GM18951 (cell line): ENCODE measurements around the gene PDE2A.
"Not testable (repeated sequence)": the region's sequence is repeated elsewhere in the genome, so short reads cannot be mapped to it uniquely, and the experiment has no call there.

Experiments
- POLR2A ChIP-seq: IDR thresholded peaks from 4 replicates; pipeline ENCODE4 v1.6.1; 2011; ENCODE audit warnings: mild to moderate bottlenecking; ENCODE audit not compliant: insufficient read length, insufficient read depth; ENCODE audit errors: extremely low read depth
- in situ Hi-C: fragments of 300-500 bp; cut with MboI; formaldehyde crosslinking; loops from one replicate; pipeline ENCODE4 v1.12.0; 2022; ENCODE audit warnings: low sequenced_read_pairs, mixed read lengths, inconsistent platforms; ENCODE audit not compliant: unreplicated experiment

PDE2A gene

GRCh38 chr11:72556433-72556832, 117.8 kb downstream of the PDE2A start:
- no peak for TF ChIP-seq POLR2A
- in situ Hi-C loops: no loop called here

- in situ Hi-C loops: not testable (repeated sequence)
Observed at GRCh38 chr11:72555014-72555522, 119.2 kb downstream of the PDE2A start.

DNA sequence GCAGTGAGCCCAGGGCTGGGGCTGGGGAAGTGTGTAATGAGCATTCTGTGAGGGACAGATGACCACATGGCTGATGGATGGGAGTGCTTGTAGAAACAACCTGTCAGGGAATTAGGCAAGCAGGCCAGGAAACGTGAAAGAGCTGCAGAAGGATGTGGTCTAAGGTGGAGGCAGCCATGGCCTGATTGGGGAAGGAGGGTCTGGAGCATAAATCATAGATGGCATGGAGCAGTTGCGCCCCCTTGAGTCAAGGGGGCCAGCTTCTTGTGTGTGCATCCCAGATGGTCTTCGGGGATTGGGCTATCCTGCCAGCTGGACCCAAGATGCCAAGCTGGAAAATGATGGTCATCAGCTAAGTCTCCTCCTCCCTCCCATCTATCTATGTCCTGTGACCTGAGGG, 120.5 kb downstream of the PDE2A start:
- TF ChIP-seq POLR2A: no peak
- in situ Hi-C loops: no loop called here

GRCh38 chr11:72552399-72552910, 121.8 kb downstream of the PDE2A start:
- TF ChIP-seq POLR2A: no peak
- in situ Hi-C loops: no loop called here

GRCh38 chr11:72551571-72551970, 122.7 kb downstream of the PDE2A start:
- in situ Hi-C loops: no loop called here

DNA sequence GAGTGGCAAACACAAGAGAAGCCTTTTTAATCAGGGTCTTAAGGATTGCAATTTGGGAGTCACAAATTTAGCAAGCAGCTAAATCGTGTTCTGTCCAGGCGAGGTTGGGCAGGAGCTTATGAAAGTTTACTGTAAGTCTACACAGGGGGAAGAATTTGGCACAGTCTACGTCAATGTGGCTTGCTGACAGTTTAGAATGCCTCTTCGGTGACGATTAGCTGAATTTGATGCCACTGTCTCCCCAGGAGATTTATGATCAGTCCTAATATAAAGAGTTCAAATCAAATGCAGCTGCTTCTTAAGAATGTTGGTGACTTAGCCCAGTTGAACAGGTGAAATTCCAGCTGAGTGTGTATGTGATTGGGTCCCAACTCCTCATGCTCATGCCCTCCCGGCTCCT, 125.8 kb downstream of the PDE2A start:
- TF ChIP-seq POLR2A: no peak
- in situ Hi-C loops: no loop called here

More at GRCh38 chr11:72551571-72551970, 122.7 kb downstream of the PDE2A start:
- TF ChIP-seq POLR2A: no peak

DNA sequence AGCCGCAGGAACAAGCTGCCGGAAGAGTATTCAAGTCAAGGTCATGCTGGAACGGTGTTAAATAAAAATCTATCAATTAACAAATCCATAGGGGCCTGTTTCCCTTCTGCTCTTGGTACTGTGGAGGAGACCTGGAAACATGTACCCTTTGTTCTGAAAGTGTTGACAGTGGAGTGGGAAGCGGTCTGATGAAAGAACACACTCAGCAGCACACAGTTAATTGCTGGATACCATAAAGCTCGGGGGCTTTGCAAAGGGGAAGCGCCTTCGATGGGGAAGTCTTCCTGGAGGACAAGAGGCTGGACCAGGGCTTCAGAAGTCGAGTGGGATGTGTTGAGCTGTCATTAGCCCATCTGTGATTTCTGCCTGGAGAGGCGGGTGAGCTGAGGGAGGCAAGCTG, 127.4 kb downstream of the PDE2A start:
- no peak for TF ChIP-seq POLR2A
- in situ Hi-C loops: no loop called here

DNA sequence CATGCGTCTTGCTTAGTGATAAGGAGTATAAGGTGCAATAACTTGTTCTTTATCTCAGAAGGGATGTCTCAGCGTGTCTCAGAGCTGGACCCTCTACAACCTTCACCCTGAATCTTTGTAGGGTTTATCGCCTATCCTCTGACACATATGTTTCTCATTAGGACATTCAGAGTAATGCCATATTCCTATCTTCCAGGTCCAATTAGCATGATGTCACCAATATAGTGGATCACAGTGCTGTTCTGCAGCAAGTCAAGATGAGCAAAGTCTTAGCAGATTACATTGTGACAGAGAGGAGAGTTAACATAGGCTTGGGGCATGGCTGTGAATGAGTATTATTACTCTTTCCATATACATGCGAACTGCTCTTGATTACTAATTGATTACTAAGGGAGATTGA, 129.6 kb downstream of the PDE2A start:
- no peak for TF ChIP-seq POLR2A
- in situ Hi-C loops: no loop called here

DNA sequence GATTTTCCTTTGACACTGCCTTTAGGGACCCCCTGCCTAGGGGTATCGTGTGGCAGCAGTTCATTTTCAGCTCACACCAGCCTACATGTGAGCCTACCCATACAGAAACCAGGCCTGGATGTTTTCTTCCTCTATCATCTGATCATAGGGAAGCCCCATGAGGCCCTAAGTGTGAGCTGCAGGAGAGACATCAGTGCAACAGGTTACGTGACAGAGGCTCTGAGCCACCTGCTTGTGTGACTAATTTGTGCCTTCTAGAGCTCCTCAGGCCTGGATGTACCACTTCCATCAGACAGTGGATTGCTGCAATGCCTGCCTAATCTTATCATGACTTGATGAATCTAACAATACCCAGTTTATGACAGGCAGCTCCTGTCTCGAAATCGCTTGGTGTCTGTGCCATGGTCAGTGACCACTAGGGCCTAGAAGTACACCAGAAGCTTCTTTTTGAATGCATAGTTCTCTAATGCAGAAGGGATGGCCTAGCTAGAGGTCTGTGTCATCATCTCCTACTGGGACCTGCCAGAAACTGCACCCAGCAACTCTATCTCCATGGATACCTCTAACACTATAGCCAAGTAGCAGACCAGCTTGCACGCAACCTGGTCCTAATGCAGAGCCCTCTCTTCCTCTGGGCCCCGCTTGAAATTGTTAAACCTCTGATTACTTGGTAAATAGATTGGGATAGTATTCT, 130.2 kb downstream of the PDE2A start:
- TF ChIP-seq POLR2A: no peak
- in situ Hi-C loops: no loop called here

GRCh38 chr11:72541257-72541974, 132.8 kb downstream of the PDE2A start:
- in situ Hi-C loops: no loop called here
- TF ChIP-seq POLR2A: no peak

DNA sequence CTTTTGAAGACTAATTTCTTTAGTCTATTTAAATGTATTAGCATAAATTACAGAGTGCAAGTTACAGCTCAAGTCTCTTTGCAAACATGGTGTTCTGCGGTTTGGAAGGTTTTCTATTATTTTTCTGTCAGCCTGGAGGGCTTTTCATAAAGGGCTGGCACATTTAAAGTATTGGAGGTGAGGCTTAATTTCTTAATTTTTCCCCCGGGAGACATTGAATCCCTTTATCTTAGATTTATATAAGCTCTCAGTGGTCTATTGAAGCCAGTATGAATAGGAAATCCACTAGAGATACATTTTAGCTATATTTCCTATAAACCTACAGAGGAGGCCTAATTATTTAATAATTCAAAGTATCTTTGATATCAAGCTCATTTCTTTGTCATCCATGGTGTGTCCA, 137.2 kb downstream of the PDE2A start:
- TF ChIP-seq POLR2A: no peak
- in situ Hi-C loops: no loop called here

DNA sequence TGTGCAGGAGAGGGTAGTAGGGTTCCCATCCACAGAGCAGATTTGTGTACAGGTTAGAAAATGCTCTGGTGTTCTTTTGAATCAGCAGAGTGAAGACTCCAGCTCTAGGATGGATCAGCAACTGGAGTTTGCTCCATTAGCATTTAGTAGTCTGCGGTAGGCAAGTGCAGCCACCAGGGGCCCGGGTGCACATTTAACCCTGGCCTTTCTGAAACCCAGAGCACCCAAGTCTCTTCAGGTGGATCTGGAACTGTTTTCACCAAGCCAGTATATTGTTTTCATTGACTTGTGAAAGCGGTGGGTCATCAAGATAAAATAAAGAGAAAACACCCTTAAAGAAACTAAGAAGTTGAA, 139.1 kb downstream of the PDE2A start:
- no peak for TF ChIP-seq POLR2A
- in situ Hi-C loops: no loop called here

DNA sequence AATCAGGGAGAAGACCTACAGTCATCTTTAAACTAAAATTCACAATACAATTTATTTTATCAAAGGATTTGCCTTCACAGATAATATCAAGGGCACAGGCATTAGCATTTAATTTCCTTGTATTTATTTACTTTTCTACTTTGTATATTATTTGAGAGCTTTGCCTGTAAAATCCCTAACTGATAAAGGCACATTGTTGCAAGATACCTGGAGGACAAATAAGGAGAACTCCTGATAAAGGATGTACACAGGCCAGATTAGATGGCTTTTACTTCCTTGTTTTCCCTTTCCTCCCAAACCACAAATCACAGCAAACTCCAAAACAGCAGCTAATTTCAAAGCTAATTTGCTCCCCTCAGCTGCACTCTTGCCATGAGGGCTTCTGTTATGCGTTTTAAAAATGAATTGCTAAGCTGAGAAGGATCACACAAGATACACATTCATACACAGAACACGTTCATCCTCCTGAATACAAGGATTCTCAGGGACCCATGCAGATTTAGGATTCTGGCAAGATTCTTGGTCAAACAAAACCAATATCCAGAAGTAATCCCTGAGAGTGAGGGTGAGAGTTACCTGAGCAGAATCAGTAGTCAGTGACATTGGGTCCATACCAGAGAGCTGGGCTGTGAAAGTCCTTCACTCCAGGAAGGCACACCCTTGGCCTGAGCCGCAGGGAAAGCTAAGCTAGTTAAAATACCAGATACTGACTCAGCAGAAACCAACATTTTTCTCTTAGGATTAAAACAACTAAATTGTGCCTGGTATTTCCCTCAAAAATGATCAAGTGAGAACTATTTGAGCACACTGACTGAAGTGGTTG, 139.6 kb downstream of the PDE2A start:
- in situ Hi-C loops: no loop called here
- TF ChIP-seq POLR2A: no peak
